Measurements from ENCODE around the gene KCNC1.

The KCNC1 gene

DNA sequence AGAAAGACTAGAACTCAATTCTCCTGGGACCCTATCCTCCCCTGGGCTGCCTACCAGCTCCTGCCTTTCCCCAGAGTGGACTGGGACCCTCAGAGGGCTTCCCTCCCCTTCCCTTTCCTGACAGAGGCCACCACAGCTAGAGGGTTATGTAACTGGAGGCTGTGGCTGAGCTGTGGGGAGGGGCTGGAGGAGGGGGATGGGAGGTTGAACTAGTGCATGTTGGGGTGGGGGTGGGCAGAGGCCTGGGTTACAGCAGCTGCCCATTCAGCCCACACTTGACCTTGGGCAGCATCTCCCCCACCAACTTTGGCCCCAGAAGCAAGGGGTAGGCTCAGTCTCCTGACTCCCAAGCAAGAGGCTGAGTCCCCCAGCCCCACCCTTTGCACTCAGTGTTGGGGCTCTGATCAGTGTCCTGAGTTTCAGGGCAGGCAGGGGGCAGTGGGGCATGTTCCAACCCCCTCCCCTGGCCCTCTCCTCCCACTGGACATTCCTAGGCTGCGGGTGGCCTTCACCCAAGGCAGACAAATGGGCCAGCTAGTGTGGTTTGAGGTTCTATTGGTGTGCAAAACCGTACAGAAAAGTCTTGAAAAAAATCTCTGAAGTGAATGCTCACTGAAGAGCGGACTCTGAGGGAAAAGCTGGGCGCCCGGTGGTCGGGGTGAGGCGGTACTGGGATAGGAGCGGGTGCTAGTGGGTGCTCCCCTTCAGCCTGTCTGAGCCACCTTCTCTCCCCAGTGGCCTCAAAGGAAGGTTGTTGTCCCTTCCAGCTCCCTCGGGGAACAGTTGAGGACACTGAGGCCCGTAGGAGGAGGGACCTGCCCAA is 3.8 kb downstream of the KCNC1 start:
- no peak for DNase-seq (ENCODE audit: low read depth)

- DNase-seq (ENCODE audit: low read depth), result no peak
Measured at GRCh38 chr11:17739945-17740338, 5.4 kb downstream of the KCNC1 start.

DNA sequence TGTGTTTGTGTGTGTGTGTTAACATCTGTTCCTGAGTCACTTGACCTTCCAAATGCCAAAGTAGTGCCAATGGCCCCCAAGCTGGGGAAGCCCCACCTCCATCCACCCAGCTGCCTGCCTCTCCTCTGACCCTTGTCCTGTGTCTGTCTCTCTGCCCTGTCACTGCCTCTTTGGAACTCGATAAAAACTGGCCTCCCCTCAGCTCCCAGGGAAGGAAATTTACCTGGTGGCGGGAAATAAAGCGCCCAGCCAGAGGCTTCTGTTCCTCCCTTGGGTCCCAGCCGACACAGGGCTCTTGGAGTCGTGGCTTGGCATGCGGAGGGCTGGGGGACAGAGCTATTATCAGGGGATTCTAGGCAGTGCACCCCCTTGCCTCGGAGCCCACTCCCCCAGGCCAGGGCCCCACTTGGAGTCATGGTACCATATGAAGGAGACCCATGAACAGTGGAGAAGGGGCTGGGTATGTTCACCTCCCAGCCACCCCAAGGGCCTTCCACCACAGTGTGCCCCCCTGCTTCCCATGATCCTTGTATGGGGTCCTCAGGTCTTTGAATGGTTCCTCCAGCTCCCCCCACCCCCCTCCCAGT is 6.2 kb downstream of the KCNC1 start:
- DNase-seq (ENCODE audit: low read depth), result no peak

DNA sequence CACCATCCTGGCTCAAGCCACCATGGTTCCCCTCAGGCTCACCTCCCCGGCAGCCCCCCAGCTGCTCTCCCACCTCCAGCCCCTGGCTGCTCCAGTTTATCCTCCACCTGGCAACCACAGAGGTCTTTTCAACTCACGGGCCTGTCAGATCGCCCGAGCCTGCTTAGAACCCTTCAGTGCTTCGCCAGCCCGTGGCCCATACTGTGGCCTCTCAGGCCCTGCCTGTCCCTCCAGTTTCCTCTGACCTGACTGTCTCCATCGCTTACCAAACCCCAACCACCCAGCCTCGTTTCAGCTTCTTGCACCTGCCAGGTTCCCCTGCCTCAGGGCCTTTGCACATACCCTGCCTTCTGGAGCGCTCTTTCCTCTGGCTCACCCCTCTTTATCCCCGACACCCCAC is 6.9 kb downstream of the KCNC1 start:
- no peak for DNase-seq (ENCODE audit: low read depth)

- no peak for DNase-seq (ENCODE audit: low read depth)
Measured at GRCh38 chr11:17742019-17742418, 7.4 kb downstream of the KCNC1 start.

DNA sequence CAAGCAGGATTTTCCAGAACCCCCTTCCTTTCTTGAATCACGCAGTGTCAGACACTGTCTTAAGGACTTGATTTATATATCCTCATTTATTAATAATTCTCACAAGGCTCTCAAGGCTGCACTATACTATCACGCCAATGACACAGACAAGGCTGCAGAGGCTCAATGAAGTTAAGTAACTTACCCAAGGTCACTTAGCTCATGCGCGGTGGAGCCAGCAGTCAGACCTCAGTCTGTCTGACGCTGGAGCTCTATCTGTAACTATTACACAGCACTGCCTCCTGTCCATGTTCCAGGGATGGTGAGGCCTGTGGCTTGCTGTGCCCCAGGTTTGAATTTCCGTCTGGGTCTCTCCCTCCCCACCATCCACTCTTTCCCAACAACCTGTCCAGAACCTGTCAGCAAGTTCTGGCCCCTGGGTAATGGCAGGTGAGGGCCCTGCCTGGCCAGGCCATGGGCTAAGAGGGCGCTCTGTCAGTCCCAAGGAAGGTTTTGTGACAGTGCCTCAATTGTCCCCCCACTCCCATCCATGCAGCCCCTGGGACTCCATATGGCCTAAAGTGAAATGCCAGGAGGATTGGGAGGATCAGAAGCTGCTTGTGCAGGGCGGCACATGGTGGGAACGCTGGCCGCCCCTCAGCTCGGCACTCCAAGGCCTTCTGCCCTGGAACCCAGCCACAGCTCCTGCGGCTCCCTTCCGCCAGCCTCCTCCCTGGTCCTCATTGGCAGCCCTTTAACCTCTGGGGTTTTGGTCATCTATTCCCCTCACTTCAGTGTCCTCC is 8.6 kb downstream of the KCNC1 start:
- DNase-seq (ENCODE audit: low read depth), result no peak

DNA sequence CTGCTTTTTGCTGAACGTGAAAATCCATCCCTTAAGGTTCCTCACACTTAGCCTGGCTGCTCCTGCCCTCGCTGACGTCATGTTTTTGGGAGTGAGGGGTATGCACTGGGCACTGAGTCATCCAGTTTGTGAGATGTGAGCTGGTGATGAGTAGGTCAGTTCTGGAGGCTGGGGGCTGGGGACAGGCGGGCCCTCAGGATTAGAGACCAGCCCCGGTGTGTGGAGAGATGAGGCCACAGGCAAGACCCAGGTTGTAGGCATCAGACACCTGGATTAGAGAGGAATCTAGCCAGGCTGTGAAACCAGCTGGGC is 9.2 kb downstream of the KCNC1 start:
- no peak for DNase-seq (ENCODE audit: low read depth)

DNA sequence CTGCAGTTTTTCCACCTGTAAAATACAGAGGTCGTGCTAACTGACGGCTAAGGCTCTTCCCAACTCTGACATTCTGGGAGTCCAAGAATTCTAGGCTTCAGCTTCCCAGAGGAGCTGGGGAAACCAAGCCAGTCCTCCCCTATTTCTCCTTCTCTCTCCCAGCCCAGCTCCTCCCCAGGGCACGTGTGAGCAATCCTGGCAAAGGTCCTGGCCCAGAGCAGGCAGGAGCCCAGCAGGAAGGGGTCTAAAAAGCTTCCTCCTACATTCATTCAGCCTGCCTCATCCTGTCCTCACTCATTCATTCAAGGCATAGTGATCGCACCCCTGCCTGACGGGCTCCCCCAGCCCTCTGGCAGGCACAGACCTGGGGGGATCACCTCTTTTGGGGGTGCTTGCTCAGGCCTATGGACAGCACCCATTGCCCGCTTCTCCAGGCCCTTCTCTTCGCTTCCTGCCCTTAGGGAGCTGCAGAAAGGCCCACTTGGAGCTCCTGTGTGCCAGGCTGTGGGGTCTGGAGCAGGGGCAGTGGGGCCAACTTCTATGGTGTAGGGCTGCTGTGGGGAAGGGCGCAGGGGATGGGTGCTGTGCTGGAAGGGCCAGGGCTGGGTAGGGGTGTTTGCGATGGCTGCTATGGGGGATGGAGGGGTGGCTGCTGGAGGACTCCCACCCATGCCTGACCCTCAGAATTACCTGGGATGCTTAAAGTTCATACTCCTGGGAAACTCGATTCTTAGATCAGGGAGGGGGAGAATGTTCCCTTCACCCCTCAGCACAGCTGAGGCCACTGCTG is 9.8 kb downstream of the KCNC1 start:
- no peak for DNase-seq (ENCODE audit: low read depth)

- no peak for DNase-seq (ENCODE audit: low read depth)
Measured at GRCh38 chr11:17745023-17745772, 10.6 kb downstream of the KCNC1 start.

DNA sequence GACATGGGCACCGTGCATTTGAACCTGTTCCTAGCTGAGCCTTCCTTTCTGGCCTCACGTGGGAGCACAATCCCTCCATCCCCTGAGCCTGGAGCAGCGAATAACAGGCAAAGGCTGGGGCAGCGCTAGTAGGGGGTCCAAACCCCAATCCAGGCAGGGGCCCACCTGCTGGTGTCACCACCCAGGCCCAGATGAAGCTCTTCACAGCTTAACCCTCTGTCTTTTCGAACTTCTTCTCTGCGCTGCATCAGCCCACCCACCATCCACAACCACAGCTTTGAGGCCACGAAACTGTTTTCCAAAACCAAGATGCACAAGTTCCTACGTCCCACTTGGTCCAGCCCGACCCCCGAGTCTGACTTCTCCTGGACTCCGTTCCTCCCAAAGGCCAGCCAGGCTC is 11.5 kb downstream of the KCNC1 start:
- no peak for DNase-seq (ENCODE audit: low read depth)

GRCh38 chr11:17747131-17747955 is 12.8 kb downstream of the KCNC1 start:
- no peak for DNase-seq (ENCODE audit: low read depth)

GRCh38 chr11:17748044-17748443 is 13.5 kb downstream of the KCNC1 start:
- no peak for DNase-seq (ENCODE audit: low read depth)

GRCh38 chr11:17748761-17749721 is 14.5 kb downstream of the KCNC1 start:
- DNase-seq (ENCODE audit: low read depth), result no peak

GRCh38 chr11:17750013-17750800 is 15.6 kb downstream of the KCNC1 start:
- DNase-seq (ENCODE audit: low read depth), result no peak

GRCh38 chr11:17750801-17751165 is 16.2 kb downstream of the KCNC1 start:
- DNase-seq (ENCODE audit: low read depth), result no peak

DNA sequence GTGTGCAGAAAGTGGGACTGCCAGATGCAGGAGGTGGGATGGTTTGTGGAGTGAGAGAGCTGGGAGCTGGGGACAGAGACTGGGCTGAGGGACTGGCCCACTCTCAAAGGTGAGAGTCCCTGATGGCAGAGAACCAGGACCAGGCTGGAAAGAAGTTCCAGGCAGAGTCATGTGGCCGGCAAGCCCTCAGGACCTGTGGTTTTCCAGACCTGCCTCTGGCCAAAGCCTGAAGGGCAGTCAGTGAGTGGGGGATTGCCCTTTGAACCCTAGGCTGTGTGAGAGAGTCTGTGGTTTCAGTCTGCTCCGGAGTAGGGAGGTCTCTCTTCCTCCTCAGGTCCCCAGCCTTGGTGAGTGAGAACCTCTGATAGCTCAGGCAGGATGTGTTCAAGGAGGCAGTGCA is 17.0 kb downstream of the KCNC1 start:
- DNase-seq (ENCODE audit: low read depth), result no peak

DNA sequence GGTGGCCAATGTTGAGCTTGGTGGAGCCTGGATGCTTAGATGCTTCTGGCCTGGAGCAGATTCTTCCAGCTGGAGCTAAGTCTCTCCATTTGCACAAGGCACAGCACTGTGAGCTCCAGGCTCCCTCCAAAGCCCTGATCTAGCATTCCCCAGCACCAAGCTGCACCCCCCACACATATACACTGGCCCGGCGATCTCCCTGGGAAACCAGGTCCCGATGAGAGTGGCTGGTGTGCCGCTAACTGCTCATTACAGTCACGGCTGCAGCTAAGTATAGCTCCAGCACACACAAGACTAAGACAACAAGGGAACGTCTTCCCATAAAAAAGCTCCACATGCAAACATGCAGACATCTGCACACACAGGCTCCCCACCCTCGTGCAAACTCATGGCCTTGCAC is 17.6 kb downstream of the KCNC1 start:
- DNase-seq (ENCODE audit: low read depth), result no peak

GRCh38 chr11:17753153-17753552 is 18.6 kb downstream of the KCNC1 start:
- no peak for DNase-seq (ENCODE audit: low read depth)

- DNase-seq (ENCODE audit: low read depth), result no peak
Measured at GRCh38 chr11:17753641-17754040, 19.1 kb downstream of the KCNC1 start.

Data from GM04503 (cell line).